ENCODE results near the gene TSPAN9. TPM values are rescaled to one million over a fixed set of nuclear protein-coding genes. Genes with fewer than 3 reads are reported as not detected.

TSPAN9 gene
- total RNA-seq, 4 donors from 2014 or later, result 9.9 to 47.3 (median 15.4) TPM

DNA sequence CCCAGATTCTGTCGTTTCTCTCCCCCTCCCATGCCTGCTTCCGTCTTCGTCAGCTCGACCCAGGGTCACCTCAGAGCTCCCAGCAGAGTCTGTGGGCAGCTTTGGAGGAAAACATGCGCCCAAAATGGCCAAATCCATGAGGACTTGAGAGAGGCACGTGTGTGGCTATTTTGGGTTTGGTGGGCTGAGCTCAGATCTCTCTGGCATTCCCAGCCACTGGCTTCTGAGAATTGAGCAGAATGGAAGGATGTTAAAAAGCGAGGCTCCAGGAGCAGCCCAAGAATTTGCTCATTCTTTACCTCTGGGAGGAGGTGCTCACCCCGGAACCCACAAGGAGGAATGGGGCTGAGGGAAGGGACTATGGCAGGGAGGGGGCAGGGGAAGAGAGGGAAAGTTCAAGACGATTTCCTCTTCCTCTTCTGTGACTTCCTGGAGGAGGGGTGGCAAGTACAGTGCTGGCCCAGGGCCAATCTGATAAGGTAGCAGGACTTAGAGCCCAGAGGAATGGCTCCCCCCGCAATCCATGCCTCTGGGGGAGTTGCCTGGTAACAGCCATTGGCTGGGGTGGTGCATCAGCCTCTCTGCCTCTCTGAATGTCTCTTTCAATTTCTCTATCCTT lies 20.1 kb downstream of the TSPAN9 start:
- TF ChIP-seq CTCF (IDR thresholded peaks at IDR 0.05; ENCODE audit: low read depth), result no peak

- no peak for TF ChIP-seq CTCF (IDR thresholded peaks at IDR 0.05; ENCODE audit: low read depth)
Observed at GRCh38 chr12:3097836-3098235, 20.7 kb downstream of the TSPAN9 start.

- no peak for TF ChIP-seq CTCF (IDR thresholded peaks at IDR 0.05; ENCODE audit: low read depth)
Observed at GRCh38 chr12:3098436-3098835, 21.3 kb downstream of the TSPAN9 start.

DNA sequence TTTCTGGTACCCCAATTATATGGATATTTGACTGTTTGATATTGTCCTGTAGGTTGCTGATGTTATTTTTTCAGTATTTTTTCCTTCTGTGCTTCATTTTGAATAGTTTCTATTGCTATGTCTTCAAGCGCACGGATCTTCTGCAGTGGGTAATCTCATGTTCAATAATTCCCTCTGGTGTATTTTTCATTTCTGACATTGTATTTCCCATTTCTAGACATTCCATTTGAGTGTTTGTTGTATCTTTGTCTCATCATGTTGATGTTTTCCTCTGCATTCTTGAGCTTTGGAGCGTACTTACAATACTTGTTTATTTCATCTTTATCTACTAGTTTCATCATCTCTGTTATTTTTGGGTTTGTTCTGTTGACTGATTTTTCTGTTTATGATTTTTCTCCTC lies 22.0 kb downstream of the TSPAN9 start:
- TF ChIP-seq CTCF (IDR thresholded peaks at IDR 0.05; ENCODE audit: low read depth), result no peak

DNA sequence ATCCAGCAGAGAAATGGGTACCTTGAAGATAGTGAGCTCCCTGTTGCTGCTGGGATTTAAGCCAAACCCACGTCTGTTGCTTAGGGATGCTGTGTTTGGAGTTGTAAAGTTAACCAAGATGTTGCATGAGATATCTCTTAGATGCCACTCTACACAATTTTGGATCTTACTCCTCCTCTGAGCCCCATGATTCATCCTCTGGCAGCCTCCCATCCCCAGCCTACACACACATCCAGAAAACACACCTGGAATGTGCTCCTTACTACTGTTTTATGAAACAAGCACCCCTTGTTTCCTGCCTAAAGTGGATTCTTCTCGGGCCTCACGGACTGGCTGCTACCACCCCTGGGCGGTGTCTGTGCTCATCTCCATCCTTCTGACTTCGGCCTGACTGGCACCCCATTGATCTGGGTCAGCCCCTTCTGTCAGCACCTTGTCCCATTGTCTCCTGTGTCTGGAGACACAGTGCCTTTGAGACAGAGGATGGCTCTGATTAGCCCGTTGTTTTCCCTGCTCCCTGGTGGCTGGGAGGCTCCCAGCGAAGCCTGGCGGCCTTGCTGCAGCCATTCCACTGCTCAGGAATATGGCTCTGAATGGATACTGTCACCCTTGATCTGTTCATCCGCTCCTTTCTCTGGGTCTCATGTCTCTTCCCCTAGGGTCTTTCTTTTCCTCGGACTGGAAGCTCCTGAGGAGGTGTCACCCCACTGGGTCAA lies 24.3 kb downstream of the TSPAN9 start:
- no peak for TF ChIP-seq CTCF (IDR thresholded peaks at IDR 0.05; ENCODE audit: low read depth)

DNA sequence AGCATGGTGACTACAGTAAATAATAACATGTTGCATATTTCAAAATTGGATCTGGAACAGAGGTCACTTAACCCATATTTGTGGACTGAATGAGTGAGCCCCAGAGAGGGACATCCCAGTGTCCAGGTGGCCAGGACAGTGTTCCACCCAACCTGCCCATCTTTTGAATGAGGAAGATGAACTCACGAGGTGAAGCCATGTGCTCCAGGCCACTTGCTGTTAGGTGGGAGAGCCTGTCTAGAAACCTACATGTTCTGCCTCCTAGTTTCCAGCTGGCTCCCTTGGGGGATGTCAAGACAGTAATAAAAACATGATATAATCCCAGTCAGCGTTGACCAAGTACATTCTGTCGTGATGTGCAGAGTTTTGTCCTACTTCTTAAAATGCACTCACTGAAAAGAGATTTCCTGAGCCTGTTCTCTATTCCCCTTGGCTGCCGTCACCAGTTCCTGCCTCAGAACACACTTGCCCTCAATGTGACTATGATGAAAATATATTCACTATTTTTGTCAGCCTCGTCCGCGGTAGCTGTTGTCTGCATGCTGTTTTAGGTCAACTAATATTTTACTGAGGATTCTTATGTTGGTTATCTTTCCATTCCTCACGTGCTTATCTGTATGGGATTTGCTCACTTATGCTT lies 25.7 kb downstream of the TSPAN9 start:
- no peak for TF ChIP-seq CTCF (IDR thresholded peaks at IDR 0.05; ENCODE audit: low read depth)

DNA sequence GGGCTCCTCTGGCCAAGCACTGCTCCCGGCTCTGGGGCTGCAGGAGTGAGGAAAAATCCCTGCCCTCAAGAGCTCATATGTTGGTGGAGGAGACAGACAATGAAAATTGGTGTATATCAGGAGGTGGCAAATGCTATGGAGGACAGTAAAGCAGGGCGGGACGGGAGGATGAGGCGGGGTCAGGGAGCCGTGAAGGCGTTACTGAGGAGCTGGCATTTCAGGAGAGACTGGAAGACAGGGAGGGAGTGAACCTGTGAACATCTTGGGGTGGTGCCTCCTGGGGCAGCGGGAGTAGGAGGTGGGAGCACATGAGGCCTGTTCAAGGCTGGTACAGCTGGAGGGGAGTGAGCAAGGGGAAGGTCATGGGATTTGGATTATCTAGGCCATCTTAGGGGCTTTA lies 26.6 kb downstream of the TSPAN9 start:
- TF ChIP-seq CTCF (IDR thresholded peaks at IDR 0.05; ENCODE audit: low read depth), result no peak
